Thyroid gland (tissue), 4 donors: ENCODE results near the gene CHAF1B. TPM values are rescaled to one million over a fixed set of nuclear protein-coding genes. Genes with fewer than 3 reads are reported as not detected.

Source experiments
- DNase-seq, 2 donors: peaks; one replicate each; pipeline ENCODE4 v3.0.0-alpha.2; 2019
- H3K27ac ChIP-seq, 3 donors: fragments of 200-600 bp; sonication (generic); 1 replicate in 2 of 3; 2 replicates in 1 of 3; pipeline ENCODE4 v1.5.1; 2016 to 2019; ENCODE audit warnings: mild to moderate bottlenecking in 1 of 3, moderate library complexity in 1 of 3
- H3K27me3 ChIP-seq: fragments of 200-600 bp; sonication (generic); one replicate; pipeline ENCODE4 v1.5.1; 2019
- H3K36me3 ChIP-seq, 2 donors: fragments of 200-600 bp; sonication (generic); one replicate each; pipeline ENCODE4 v1.5.1; 2016 to 2019
- H3K4me1 ChIP-seq, 2 donors: fragments of 200-600 bp; sonication (generic); one replicate each; pipeline ENCODE4 v1.5.1; 2017 to 2019
- H3K4me3 ChIP-seq, 3 donors: fragments of 200-600 bp; sonication (generic); replicated peaks in 1 of 3; 1 replicate in 2 of 3; 2 replicates in 1 of 3; pipeline ENCODE4 v1.5.1; 2016; ENCODE audit warnings: mild to moderate bottlenecking in 1 of 3
- H3K9me3 ChIP-seq: fragments of 200-600 bp; sonication (generic); one replicate; pipeline ENCODE4 v1.5.1; 2017
- CTCF ChIP-seq, 6 experiments: fragments of 200-600 bp in 3 of 6; fragments of 450-650 bp in 3 of 6; sonication (generic) in 3 of 6; IDR thresholded peaks; one replicate each; pipeline ENCODE4 v1.5.1; 2016 to 2019; ENCODE audit warnings: antibody characterized with exemption in 6 of 6, mild to moderate bottlenecking in 2 of 6, inconsistent platforms in 1 of 6, moderate library complexity in 1 of 6
- POLR2A ChIP-seq, 2 donors: fragments of 450-650 bp; IDR thresholded peaks; one replicate each; pipeline ENCODE4 v1.6.1; 2017; ENCODE audit warnings: antibody characterized with exemption in 2 of 2, mild to moderate bottlenecking in 2 of 2, moderate library complexity in 1 of 2
- WGBS, 2 donors: methylation state at CpG; one replicate each; pipeline ENCODE4 v1.1.5; 2017; 5-methylcytosine and 5-hydroxymethylcytosine counted together
- intact Hi-C: fragments of 100-400 bp; cut with DNase I; formaldehyde crosslinking; loops from one replicate; pipeline ENCODE4 v1.15.1; 2023
- total RNA-seq, 4 donors: library from RNA; depleted of rRNA; stranded (reverse); fragments of >200 nt; gene quantifications; one replicate each; pipeline ENCODE4 v1.2.3, GENCODE V29; 2016

The CHAF1B gene
- total RNA-seq, 4 donors from 2014 or later = 0.89 to 1.7 (median 0.99) TPM

GRCh38 chr21:36461277-36461917 lies 76.2 kb downstream of the CHAF1B start:
- WGBS, 2 donors = 90 to 95% methylated on average over 31 to 32 of the region's 34 CpGs
- TF ChIP-seq CTCF (IDR thresholded peaks at IDR 0.05) = no peak
- Histone ChIP-seq H3K27me3 (no peaks in the 10 kb centered on the region), H3K4me3 (no peak overlapping the region), H3K27ac (no peak overlapping the region), H3K36me3 (no peaks in the 10 kb centered on the region), H3K9me3 (no peaks in the 10 kb centered on the region), H3K4me1 (no peaks in the 10 kb centered on the region)
- intact Hi-C loops = no loop called here
- no peak for DNase-seq

GRCh38 chr21:36461918-36462486 lies 76.8 kb downstream of the CHAF1B start:
- Histone ChIP-seq H3K9me3 (no peaks in the 10 kb centered on the region), H3K27me3 (no peaks in the 10 kb centered on the region), H3K27ac (no peak overlapping the region), H3K4me3 (no peak overlapping the region), H3K4me1 (no peaks in the 10 kb centered on the region), H3K36me3 (no peaks in the 10 kb centered on the region)
- no peak for DNase-seq
- 73 to 88% methylated on average over 6 to 14 of the region's 14 CpGs for WGBS, 2 donors
- intact Hi-C loops = no loop called here
- TF ChIP-seq CTCF (IDR thresholded peaks at IDR 0.05) = no peak
- no peak for TF ChIP-seq POLR2A (IDR thresholded peaks at IDR 0.05)

DNA sequence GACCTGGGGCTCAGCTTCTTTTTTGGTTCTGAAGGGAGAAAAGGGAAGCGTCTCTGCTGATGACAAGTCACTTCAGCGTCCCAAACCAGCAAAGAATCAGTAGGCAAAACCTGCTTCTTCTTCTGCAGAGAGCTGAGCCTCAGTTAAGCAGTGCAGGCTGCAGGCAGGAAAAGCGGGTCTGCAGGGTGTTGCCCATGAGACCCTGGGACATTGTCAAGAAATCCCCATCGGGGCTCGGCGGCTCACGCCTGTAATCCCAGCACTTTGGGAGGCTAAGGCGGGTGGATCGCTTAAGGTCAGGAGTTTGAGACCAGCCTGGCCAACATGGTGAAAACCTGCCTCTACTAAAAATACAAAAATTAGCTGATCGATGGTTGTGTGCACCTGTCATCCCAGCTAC lies 78.0 kb downstream of the CHAF1B start:
- no peak overlapping the region for H3K4me3 ChIP-seq
- 89 to 94% methylated on average over 10 of the region's 10 CpGs for WGBS, 2 donors
- no peak for TF ChIP-seq POLR2A (IDR thresholded peaks at IDR 0.05)
- H3K27ac ChIP-seq = no peak overlapping the region
- no peak for DNase-seq
- H3K36me3 ChIP-seq = no peaks in the 10 kb centered on the region
- no peaks in the 10 kb centered on the region for H3K4me1 ChIP-seq
- no peaks in the 10 kb centered on the region for H3K9me3 ChIP-seq
- intact Hi-C loops = no loop called here
- H3K27me3 ChIP-seq = no peaks in the 10 kb centered on the region

DNA sequence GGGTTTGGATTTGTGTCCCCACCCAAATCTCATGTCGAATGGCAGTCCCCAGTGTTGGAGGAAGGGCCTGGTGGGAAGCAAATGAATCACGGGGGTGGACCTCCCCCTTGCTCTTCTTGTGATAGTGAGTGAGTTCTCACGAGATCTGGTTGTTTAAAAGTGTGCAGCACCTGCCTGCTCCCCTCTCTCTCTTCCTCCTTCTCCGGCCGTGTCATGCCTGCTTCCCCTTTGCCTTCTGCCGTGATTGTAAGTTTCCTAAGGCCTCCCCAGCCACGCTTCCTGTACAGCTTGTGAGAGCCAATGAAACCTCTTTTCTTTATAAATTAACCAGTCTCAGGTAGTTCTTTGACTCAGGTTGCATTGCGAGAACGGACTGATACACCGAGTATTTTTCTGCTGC lies 78.8 kb downstream of the CHAF1B start:
- no peaks in the 10 kb centered on the region for H3K27me3 ChIP-seq
- TF ChIP-seq POLR2A (IDR thresholded peaks at IDR 0.05) (no peak), CTCF (IDR thresholded peaks at IDR 0.05) (no peak)
- intact Hi-C loops = no loop called here
- H3K4me1 ChIP-seq = no peaks in the 10 kb centered on the region
- H3K27ac ChIP-seq = no peak overlapping the region
- WGBS, 2 donors = 75 to 77% methylated on average over 10 of the region's 10 CpGs
- H3K36me3 ChIP-seq = no peaks in the 10 kb centered on the region
- DNase-seq = no peak
- H3K9me3 ChIP-seq = no peaks in the 10 kb centered on the region
- H3K4me3 ChIP-seq = no peak overlapping the region

GRCh38 chr21:36464590-36464989 lies 79.4 kb downstream of the CHAF1B start:
- intact Hi-C loops = no loop called here
- no peaks in the 10 kb centered on the region for H3K4me1 ChIP-seq
- 71 to 91% methylated on average over 1 to 2 of the region's 3 CpGs for WGBS, 2 donors

More at GRCh38 chr21:36464590-36464989, 79.4 kb downstream of the CHAF1B start:
- no peaks in the 10 kb centered on the region for H3K27me3 ChIP-seq
- no peak overlapping the region for H3K27ac ChIP-seq
- H3K4me3 ChIP-seq = no peak overlapping the region
- no peaks in the 10 kb centered on the region for H3K36me3 ChIP-seq
- no peaks in the 10 kb centered on the region for H3K9me3 ChIP-seq
- no peak for DNase-seq
- TF ChIP-seq POLR2A (IDR thresholded peaks at IDR 0.05) (no peak), CTCF (IDR thresholded peaks at IDR 0.05) (no peak)
